GM18520 (cell line): Measurements from ENCODE around the gene ROBO3.

Experiments used
- ATAC-seq: cut with Tn5 transposase; IDR thresholded peaks from one replicate; pipeline ENCODE4 v1.9.1; 2021; ENCODE audit not compliant: unreplicated experiment

The ROBO3 gene

DNA sequence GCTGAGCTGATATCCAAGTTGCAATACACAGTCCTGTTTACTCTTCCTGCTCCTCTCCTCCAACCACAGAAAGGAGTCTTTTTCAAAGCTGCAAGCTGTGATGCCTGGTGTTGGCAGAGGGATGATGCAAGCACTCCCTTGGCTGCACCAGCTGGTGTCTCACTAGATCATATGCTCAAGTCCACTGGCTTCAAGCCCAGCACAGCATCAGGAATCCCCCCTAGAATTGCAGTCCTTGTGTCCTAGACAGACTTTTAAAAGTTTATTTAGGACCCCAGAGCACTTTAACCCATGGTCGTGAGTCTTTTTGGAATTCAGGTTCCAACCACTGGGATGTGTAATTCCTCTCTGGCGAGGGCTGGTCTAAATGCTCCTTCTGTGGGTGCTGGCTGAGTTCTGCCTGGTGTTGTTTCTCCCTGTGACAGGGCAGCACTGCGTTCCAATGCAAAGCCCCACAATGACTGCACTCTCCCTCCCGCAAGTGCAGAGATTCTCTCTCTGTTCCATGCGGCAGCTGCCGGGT lies 51.9 kb downstream of the ROBO3 start:
- no peak for ATAC-seq

DNA sequence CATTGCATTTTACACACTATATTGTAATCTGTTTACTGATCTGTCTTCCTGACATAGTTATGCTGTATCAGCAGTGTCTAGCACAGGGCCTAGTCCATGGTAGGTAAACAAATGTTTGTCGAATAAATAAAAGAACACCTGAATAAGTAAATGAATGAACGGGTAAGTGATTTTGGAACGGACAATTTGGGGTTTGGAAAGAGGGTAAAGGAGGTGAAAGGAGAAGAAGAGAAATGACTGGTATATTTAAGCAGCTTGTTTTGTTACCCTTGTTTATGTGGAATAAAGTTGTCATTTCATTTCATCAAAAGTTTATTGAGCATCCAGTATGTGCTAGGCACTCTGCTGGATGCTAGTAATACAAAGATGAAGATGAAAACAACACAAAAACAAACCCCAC lies 53.7 kb downstream of the ROBO3 start, which contains the start of gene HEPN1:
TSS of gene HEPN1 (plus strand) at position 301 of the 400 bp plus-strand sequence.
- ATAC-seq: no peak

DNA sequence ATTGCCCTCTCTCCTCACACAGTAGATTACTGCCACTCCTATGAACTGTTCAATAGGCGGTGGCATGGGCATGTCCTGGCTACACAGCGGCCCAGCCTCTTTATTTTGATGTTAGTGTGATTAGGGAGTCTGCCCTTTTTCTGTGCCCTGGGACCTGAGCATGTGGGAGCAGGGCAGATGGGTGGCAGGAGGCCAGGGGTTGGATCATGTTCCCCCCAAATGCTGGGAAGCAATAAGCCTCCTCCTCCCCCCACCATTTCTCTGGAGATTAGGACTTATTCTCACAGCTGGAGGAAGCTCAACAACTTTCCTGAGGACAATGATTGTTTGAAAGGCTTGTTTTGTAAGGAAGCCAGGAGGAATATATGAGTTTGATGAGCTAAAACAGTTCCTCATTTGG lies 54.7 kb downstream of the ROBO3 start:
- ATAC-seq: no peak

DNA sequence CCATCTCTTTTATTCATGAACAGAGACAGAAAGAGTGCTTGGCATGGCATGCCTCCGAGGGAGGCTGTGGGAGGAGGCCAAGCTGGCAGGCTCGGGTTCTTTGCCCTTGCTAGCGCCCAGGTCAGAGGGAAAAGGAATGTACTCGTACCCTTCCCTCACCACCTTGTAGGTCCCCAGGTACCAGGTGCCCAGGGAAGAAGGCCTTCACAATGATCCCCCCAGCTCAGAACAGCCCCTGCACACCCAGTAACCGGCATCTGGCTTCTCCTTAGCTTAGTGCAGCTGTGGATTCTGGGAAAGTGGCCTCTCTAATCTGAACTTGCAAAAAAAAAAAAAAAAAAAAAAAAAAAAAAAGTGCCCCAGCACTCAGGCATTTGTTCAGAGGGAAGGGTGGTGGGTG lies 55.1 kb downstream of the ROBO3 start:
- ATAC-seq: no peak

DNA sequence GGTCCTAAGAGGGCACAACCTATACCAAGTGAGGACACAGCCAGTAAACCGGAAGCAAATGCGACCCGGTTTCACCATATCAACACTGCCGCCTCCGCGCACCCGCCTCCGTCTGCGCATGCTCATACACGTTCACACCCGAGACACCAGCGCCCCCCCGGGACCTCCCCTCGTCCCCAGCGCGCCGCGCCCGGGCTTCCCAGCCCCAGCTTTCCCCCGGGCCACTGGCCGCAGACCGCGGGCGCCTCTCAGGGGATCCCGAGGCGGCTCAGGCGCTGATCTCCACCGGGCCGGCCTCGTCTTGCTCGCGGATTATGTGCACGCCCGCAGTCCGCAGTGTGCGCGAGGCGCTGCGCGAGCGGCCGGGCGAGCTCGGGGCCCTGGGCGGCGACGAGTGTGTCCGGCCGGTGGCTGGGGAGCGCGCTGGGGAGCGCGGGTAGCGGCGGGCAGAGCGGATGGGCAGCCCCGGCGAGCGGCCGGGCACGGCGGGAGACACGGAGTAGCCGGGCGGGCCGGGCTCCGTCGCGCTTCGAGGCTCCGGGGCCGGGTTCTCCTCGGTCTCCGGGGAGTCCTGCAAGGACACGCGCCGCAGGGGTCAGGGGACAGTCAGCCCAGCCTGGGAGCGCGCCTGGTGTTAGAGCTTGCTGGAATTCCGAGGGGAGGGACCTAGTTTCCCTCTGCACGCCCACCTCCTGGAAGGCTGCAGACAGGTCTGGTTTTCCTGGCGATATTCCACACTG lies 55.8 kb downstream of the ROBO3 start:
- ATAC-seq: no peak

DNA sequence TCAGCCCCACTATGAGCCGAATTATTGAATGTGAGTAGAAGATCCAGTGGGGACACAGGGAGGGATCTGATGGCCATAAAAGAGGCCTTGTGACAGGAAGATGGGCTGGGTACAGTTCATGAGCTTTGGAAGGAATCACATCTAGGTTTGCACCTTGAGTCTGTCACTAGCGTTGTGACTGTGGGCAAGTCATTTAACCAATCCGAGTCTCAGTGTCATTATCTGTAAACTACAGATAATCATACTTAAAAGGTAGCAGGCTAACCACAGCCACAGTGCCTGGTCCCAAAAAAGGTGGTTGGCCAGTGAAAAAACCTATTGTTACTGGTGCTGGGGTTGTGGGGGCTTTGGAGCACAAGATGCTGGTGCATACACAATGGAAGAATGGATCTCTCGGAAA lies 57.6 kb downstream of the ROBO3 start:
- ATAC-seq: no peak

DNA sequence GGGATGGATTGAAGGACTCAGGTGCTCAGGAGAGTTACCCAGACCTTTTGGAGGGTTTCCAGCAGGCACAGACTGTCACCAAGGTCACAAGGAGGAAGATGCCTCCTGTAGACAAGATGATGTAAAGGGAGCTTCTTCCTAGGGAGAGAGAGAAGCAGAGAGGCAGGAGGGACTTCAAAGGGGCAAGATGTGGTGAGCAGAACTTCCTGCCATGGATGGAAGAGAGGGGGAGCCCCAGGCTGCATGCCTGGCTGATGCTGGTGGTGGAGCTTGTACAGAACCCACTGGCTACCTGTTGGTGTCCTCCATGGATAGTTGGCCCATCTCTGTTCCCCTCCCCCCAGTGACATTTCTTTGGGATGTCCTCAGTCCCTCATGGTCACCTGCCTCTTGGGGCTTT lies 58.1 kb downstream of the ROBO3 start:
- ATAC-seq: no peak

DNA sequence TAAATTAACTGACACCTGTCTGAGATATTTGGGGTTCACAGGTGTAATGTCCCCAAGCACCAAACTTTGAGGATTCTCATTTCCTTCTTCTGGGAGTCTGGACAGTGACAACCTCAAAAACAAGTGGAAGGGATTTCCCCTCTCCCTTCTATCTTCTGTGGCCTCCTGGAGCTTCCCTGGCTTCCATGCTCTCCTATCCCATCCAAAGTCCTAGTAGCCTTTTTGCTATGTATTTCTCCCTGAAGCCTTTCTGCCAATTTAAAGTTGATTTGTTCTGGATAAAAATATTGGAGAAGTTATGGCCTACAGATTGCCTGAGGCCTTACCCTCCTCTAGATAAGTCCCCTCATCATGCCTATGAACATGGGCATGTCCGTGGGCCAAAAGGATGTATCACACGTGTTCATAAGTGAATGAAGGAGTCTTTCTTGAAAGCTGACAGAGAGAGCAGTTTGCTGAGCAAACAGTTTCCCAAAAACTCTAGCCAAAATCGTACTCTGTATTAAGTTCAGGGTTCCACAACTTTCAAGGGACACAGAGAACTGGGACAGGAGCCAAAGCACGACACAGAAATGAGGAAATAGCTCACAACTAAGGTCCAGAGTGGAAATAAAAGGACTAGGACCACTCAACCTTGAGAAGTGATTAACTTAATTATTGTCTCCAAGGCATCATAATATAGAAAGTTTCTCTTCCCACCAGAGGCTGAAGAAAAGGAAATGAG lies 63.9 kb downstream of the ROBO3 start:
- no peak for ATAC-seq

DNA sequence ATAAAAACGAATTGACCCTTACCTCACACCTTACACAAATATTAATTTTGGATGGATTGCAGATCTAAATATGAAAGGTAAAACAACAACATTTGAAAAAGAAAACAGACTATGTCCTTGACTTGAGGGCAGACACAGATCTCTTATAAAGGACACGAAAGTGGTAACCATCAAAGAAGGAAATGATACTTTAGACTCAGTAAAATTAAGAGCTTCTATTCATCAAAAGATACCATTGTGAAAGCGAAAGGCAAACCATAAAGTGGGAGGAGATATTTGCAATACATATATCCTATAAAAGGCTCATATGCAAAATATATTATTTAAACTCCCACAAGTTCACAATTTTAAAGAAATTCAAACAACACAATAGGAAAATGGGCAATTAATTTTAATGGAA lies 65.6 kb downstream of the ROBO3 start:
- no peak for ATAC-seq
